ENCODE results near the gene WDTC1. TPM values are rescaled to one million over a fixed set of nuclear protein-coding genes. Genes with fewer than 3 reads are reported as not detected.
"Not testable (repeated sequence)": the region's sequence is repeated elsewhere in the genome, so short reads cannot be mapped to it uniquely, and the experiment has no call there.

WDTC1 gene
- total and polyA plus RNA-seq, 2 experiments from 2014 or later: 18.9 to 52.5 TPM

DNA sequence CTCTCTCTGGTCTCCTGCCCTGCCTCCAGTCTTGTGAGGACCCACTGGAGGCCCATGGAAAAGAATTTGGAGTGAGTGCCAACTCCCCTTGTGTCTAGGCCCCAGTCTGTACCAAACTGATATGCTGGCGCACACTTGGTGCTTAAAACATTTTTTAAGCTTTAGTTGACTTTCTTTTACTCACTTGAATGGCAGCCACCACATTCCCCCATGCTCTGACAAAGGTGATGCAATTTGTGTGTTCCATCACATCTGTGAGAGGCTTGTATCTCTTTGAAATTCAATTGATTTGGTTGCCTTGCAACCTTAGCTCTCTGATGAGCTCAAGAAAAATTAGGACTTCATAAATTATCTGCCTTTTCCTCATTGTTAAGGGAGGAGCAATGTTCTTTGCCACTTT, 30.5 kb upstream of the WDTC1 start:
- TF ChIP-seq, protein P1, sequence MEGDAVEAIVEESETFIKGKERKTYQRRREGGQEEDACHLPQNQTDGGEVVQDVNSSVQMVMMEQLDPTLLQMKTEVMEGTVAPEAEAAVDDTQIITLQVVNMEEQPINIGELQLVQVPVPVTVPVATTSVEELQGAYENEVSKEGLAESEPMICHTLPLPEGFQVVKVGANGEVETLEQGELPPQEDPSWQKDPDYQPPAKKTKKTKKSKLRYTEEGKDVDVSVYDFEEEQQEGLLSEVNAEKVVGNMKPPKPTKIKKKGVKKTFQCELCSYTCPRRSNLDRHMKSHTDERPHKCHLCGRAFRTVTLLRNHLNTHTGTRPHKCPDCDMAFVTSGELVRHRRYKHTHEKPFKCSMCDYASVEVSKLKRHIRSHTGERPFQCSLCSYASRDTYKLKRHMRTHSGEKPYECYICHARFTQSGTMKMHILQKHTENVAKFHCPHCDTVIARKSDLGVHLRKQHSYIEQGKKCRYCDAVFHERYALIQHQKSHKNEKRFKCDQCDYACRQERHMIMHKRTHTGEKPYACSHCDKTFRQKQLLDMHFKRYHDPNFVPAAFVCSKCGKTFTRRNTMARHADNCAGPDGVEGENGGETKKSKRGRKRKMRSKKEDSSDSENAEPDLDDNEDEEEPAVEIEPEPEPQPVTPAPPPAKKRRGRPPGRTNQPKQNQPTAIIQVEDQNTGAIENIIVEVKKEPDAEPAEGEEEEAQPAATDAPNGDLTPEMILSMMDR (IDR thresholded peaks at IDR 0.05; ENCODE audit: low read depth, low read length): no peak
- Histone ChIP-seq H3K36me3 (no peaks in the 10 kb centered on the region), H3K27ac (no peak overlapping the region), H3K4me3 (no peak overlapping the region), H3K27me3 (no peaks in the 10 kb centered on the region), H3K9me3 (ENCODE audit: low read depth) (no peaks in the 10 kb centered on the region), H3K4me1 (ENCODE audit: low read depth) (no peaks in the 10 kb centered on the region)
- DNase-seq (ENCODE audit: low read depth in 1 of 2, low spot score in 1 of 2): peak in 1 of 2 donors; percentile 5

DNA sequence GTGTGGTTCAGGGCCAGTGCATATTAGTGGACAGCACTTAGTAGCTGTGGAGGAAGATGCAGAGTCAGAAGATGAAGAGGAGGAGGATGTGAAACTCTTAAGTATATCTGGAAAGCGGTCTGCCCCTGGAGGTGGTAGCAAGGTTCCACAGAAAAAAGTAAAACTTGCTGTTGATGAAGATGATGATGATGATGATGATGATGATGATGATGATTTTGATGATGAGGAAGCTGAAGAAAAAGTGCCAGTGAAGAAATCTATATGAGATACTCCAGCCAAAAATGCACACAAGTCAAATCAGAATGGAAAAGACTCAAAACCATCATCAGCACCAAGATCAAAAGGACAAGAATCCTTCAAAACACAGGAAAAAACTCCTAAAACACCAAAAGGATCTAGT, 27.2 kb upstream of the WDTC1 start:
- H3K36me3 ChIP-seq; H3K27ac ChIP-seq; DNase-seq (ENCODE audit: low read depth in 1 of 2, low spot score in 1 of 2); H3K4me1 ChIP-seq (ENCODE audit: low read depth); H3K4me3 ChIP-seq; H3K9me3 ChIP-seq (ENCODE audit: low read depth); H3K27me3 ChIP-seq: not testable (repeated sequence)

DNA sequence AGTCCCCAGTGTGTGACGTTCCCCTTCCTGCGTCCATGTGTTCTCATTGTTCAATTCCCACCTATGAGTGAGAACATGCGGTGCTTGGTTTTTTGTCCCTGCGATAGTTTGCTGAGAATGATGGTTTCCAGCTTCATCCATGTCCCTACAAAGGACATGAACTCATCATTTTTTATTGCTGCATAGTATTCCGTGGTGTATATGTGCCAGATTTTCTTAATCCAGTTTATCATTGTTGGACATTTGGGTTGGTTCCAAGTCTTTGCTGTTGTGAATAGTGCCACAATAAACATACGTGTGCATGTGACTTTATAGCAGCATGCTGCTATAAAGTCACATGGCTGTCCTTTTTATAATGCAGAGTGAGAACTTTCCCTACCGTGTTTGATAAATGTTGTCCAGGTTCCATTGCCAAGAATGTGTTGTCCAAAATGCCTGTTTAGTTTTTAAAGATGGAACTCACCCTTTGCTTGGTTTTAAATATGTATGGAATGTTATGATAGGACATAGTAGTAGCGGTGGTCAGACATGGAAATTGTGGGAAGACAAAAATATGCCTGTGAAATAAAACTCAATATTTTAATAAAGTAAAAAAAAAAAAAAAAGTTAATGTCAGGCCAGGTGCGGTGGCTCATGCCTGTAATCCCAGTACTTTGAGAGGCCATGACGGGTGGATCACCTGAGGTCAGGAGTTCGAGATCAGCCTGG, 26.1 kb upstream of the WDTC1 start:
- H3K36me3 ChIP-seq; H3K27ac ChIP-seq; H3K4me3 ChIP-seq; H3K4me1 ChIP-seq (ENCODE audit: low read depth); DNase-seq (ENCODE audit: low read depth in 1 of 2, low spot score in 1 of 2); H3K27me3 ChIP-seq; H3K9me3 ChIP-seq (ENCODE audit: low read depth): not testable (repeated sequence)

DNA sequence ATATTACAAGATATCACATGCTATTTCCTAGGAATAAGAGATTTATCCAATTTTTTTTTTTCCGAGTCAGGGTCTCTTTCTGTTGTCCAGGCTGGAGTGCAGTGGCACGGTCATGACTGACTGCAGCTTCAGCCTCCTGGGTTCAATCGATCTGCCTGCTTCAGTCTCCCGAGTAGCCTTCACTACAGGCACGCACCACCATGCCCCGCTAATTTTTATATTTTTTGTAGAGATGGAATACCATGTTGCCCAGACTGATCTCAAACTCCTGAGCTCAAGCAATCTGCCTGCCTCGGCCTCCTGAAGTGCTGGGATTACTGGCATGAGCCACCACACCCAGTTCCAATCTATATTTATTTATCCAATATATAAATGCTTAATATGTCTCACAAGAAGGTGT, 18.0 kb upstream of the WDTC1 start:
- Histone ChIP-seq H3K27me3 (no peaks in the 10 kb centered on the region), H3K36me3 (no peaks in the 10 kb centered on the region), H3K4me3 (no peak overlapping the region), H3K4me1 (ENCODE audit: low read depth) (no peaks in the 10 kb centered on the region), H3K27ac (no peak overlapping the region), H3K9me3 (ENCODE audit: low read depth) (no peaks in the 10 kb centered on the region)
- DNase-seq (ENCODE audit: low read depth in 1 of 2, low spot score in 1 of 2): no peak
- TF ChIP-seq, protein P1 (IDR thresholded peaks at IDR 0.05; ENCODE audit: low read depth, low read length): no peak

DNA sequence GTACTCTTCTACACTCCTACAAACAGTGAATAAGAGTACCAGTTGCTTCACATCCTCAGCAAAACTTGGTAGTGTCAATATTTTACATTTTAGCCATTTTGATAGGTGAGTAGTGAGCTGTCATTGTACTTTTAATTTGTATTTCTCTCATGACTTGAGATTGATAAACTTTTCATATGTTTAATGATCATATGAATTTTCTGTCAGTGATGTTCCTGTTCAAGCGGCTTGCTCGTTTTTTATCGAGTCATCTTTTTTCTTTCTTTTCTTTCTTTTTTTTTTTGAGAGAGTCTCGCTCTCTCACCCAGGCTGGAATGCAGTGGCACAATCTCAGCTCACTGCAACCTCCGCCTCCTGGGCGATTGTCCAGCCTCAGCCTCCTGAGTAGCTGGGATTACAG, 17.0 kb upstream of the WDTC1 start:
- TF ChIP-seq, protein P1 (IDR thresholded peaks at IDR 0.05; ENCODE audit: low read depth, low read length): no peak
- Histone ChIP-seq H3K4me1 (ENCODE audit: low read depth) (no peaks in the 10 kb centered on the region), H3K9me3 (ENCODE audit: low read depth) (no peaks in the 10 kb centered on the region), H3K36me3 (no peaks in the 10 kb centered on the region), H3K4me3 (no peak overlapping the region), H3K27me3 (no peaks in the 10 kb centered on the region), H3K27ac (no peak overlapping the region)
- DNase-seq (ENCODE audit: low read depth in 1 of 2, low spot score in 1 of 2): no peak

DNA sequence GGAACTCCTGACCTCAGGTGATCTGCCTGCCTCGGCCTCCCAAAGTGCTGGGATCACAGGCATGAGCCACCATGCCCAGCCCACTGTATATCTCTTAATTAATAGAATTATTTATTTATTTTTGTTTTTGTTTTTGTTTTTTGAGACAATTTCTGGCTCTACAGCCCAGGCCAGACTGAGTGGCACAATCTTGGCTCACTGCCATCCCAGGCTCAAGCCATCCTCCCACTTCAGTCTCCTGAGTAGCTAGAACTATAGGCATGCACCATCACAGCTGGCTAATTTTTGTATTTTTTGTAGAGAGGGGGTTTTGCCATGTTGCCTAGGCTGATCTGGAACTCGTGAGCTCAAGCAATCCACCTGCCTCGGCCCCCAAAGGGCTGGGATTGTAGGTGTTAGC, 15.7 kb upstream of the WDTC1 start:
- H3K27me3 ChIP-seq: no peaks in the 10 kb centered on the region
- no peak overlapping the region for H3K27ac ChIP-seq
- DNase-seq (ENCODE audit: low read depth in 1 of 2, low spot score in 1 of 2): peak; percentile 28 to 31

More for the DNA sequence above, 15.7 kb upstream of the WDTC1 start:
- Histone ChIP-seq H3K4me1 (ENCODE audit: low read depth) (no peaks in the 10 kb centered on the region), H3K36me3 (no peaks in the 10 kb centered on the region), H3K4me3 (no peak overlapping the region), H3K9me3 (ENCODE audit: low read depth) (no peaks in the 10 kb centered on the region)
- TF ChIP-seq, protein P1 (IDR thresholded peaks at IDR 0.05; ENCODE audit: low read depth, low read length): no peak

Data from cardiac muscle cell (in vitro differentiated cells and primary cell).